H1 (cell line): ENCODE measurements around the gene LRRTM4. TPM values are rescaled to one million over a fixed set of nuclear protein-coding genes. Genes with fewer than 3 reads are reported as not detected.
"Not testable (repeated sequence)": the region's sequence is repeated elsewhere in the genome, so short reads cannot be mapped to it uniquely, and the experiment has no call there.

ENCODE experiments used
- CTCF ChIA-PET: fragments of 300-600 bp; sonication (Branson Sonifier 250); formaldehyde crosslinking; loops from one replicate; lab custom pipeline; 2021; ENCODE audit not compliant: partially characterized antibody; lab: Charles Lee
- POLR2A ChIA-PET: fragments of 300-600 bp; sonication (Branson Sonifier 250); formaldehyde crosslinking; loops from one replicate; lab custom pipeline; 2021; ENCODE audit warnings: inconsistent platforms; ENCODE audit not compliant: partially characterized antibody; lab: Charles Lee
- DNase-seq, 2 experiments: peaks; one replicate each; pipeline versions ENCODE4 v3.0.0 to v3.0.0-alpha.2; 2010 to 2022; ENCODE audit warnings: low spot score in 2 of 2, low read depth in 1 of 2, mixed read lengths in 1 of 2
- FAIRE-seq: peaks from 2 replicates; lab custom pipeline; 2011; peaks lifted over from hg19 to GRCh38; lab: Jason Lieb, UNC
- H2AFZ ChIP-seq: 2 replicates; pipeline ENCODE4 v1.8.1; 2012; ENCODE audit warnings: low read length, inconsistent platforms
- H2AK5ac ChIP-seq: 2 replicates; pipeline ENCODE4 v1.6.1; 2013; ENCODE audit warnings: low read depth, low read length
- H2BK120ac ChIP-seq: replicated peaks from 2 replicates; pipeline ENCODE3; 2013; ENCODE audit warnings: low read depth, low read length, inconsistent platforms
- H2BK12ac ChIP-seq: 2 replicates; pipeline ENCODE4 v1.6.1; 2013; ENCODE audit warnings: low read depth, low read length
- H2BK15ac ChIP-seq: 2 replicates; pipeline ENCODE4 v1.6.1; 2013; ENCODE audit warnings: low read length
- H2BK20ac ChIP-seq: 2 replicates; pipeline ENCODE4 v1.6.1; 2013; ENCODE audit warnings: low read length
- H2BK5ac ChIP-seq: 2 replicates; pipeline ENCODE4 v1.6.1; 2013; ENCODE audit warnings: low read depth, low read length
- H3K14ac ChIP-seq: 2 replicates; pipeline ENCODE4 v1.6.1; 2013; ENCODE audit warnings: inconsistent platforms; ENCODE audit not compliant: insufficient read length
- H3K18ac ChIP-seq: 2 replicates; pipeline ENCODE4 v1.6.1; 2013; ENCODE audit warnings: low read length; ENCODE audit errors: extremely low read depth
- H3K23ac ChIP-seq: 2 replicates; pipeline ENCODE4 v1.6.1; 2013; ENCODE audit warnings: inconsistent platforms; ENCODE audit not compliant: insufficient read length
- H3K23me2 ChIP-seq: 2 replicates; pipeline ENCODE4 v1.6.1; 2013; ENCODE audit warnings: low read depth, low read length
- H3K27ac ChIP-seq: 2 replicates; pipeline ENCODE4 v1.6.1; 2011; ENCODE audit warnings: low read depth, low read length, inconsistent platforms
- H3K27me3 ChIP-seq, 4 experiments: replicated peaks in 1 of 4; 1 replicate in 1 of 4; 2 replicates in 3 of 4; pipeline versions ENCODE4 v1.6.1 to v1.8.1; 2011 to 2013; ENCODE audit warnings: low read length in 3 of 4, mild to moderate bottlenecking in 3 of 4, inconsistent platforms in 2 of 4, mixed read lengths in 2 of 4, moderate library complexity in 1 of 4; ENCODE audit not compliant: control insufficient read depth in 3 of 4, insufficient read depth in 3 of 4; ENCODE audit errors: extremely low read depth in 1 of 4
- H3K36me3 ChIP-seq, 4 experiments: 2 replicates each; pipeline versions ENCODE4 v1.6.1 to v1.8.1; 2011 to 2013; ENCODE audit warnings: mild to moderate bottlenecking in 4 of 4, low read length in 3 of 4, moderate library complexity in 2 of 4, control low read depth in 1 of 4, inconsistent platforms in 1 of 4; ENCODE audit not compliant: insufficient read depth in 4 of 4, control insufficient read depth in 2 of 4
- H3K4ac ChIP-seq: replicated peaks from 2 replicates; pipeline ENCODE3; 2013; ENCODE audit warnings: low read length, low read depth, mixed read lengths, inconsistent platforms; ENCODE audit not compliant: insufficient read length
- H3K4me1 ChIP-seq, 4 experiments: replicated peaks in 1 of 4; 1 replicate in 1 of 4; 2 replicates in 3 of 4; pipeline versions ENCODE4 v1.6.1 to v1.8.1; 2011 to 2013; ENCODE audit warnings: low read length in 3 of 4, inconsistent platforms in 2 of 4, mixed read lengths in 1 of 4; ENCODE audit not compliant: insufficient read depth in 4 of 4, control insufficient read depth in 3 of 4
- H3K4me2 ChIP-seq, 2 experiments: 2 replicates each; pipeline versions ENCODE4 v1.6.1 to v1.8.1; 2011 to 2013; ENCODE audit warnings: low read depth in 2 of 2, low read length in 2 of 2, control low read depth in 1 of 2, inconsistent platforms in 1 of 2, mild to moderate bottlenecking in 1 of 2; ENCODE audit not compliant: insufficient read depth in 1 of 2
- H3K4me3 ChIP-seq, 4 experiments: fragments of 200-600, 300-600 bp in 1 of 4; sonication (generic), shearing (Covaris generic), sonication (Bioruptor Twin) in 1 of 4; 2 replicates each; pipeline versions ENCODE4 v1.5.1 to v1.8.1; 2011 to 2016; ENCODE audit warnings: low read length in 4 of 4, low read depth in 3 of 4, control low read depth in 2 of 4, inconsistent platforms in 2 of 4, mild to moderate bottlenecking in 2 of 4, mixed read lengths in 1 of 4, moderate library complexity in 1 of 4; ENCODE audit not compliant: insufficient read depth in 2 of 4; ENCODE audit errors: extremely low read depth in 1 of 4
- H3K56ac ChIP-seq: replicated peaks from 2 replicates; pipeline ENCODE3; 2013; ENCODE audit warnings: low read depth, mild to moderate bottlenecking, mixed read lengths, low read length, inconsistent platforms; ENCODE audit not compliant: insufficient read length
- H3K79me1 ChIP-seq: 2 replicates; pipeline ENCODE4 v1.6.1; 2013; ENCODE audit warnings: low read depth, low read length, control low read depth
- H3K79me2 ChIP-seq, 2 experiments: 2 replicates each; pipeline versions ENCODE4 v1.6.1 to v1.8.1; 2012 to 2013; ENCODE audit warnings: low read length in 2 of 2, mild to moderate bottlenecking in 2 of 2, inconsistent platforms in 1 of 2; ENCODE audit not compliant: insufficient read depth in 2 of 2, control insufficient read depth in 1 of 2
- H3K9ac ChIP-seq, 4 experiments: replicated peaks in 1 of 4; 1 replicate in 1 of 4; 2 replicates in 3 of 4; pipeline versions ENCODE4 v1.6.1 to v1.8.1; 2011 to 2013; ENCODE audit warnings: low read depth in 3 of 4, low read length in 3 of 4, control low read depth in 2 of 4, mild to moderate bottlenecking in 2 of 4, moderate library complexity in 2 of 4, inconsistent platforms in 1 of 4; ENCODE audit errors: extremely low read depth in 1 of 4
- H3K9me3 ChIP-seq, 2 experiments: 2 replicates each; pipeline versions ENCODE4 v1.6.1 to v1.8.1; 2012 to 2013; ENCODE audit warnings: mild to moderate bottlenecking in 2 of 2, moderate library complexity in 2 of 2, control low read depth in 1 of 2, inconsistent platforms in 1 of 2, low read depth in 1 of 2, low read length in 1 of 2, mixed read lengths in 1 of 2; ENCODE audit not compliant: insufficient read depth in 2 of 2
- H4K20me1 ChIP-seq, 2 experiments: replicated peaks in 1 of 2; 2 replicates each; pipeline versions ENCODE3 to v1.8.1; 2011 to 2013; ENCODE audit warnings: inconsistent platforms in 2 of 2, low read length in 2 of 2, mild to moderate bottlenecking in 1 of 2; ENCODE audit not compliant: insufficient read depth in 2 of 2, control insufficient read depth in 1 of 2
- H4K5ac ChIP-seq: 2 replicates; pipeline ENCODE4 v1.6.1; 2013; ENCODE audit warnings: low read length, low read depth, mixed read lengths, inconsistent platforms; ENCODE audit not compliant: insufficient read length
- H4K8ac ChIP-seq: 2 replicates; pipeline ENCODE4 v1.8.0; 2013; ENCODE audit warnings: mild to moderate bottlenecking, moderate library complexity, low read length, inconsistent platforms; ENCODE audit not compliant: insufficient read depth; ENCODE audit errors: extremely low read depth
- H4K91ac ChIP-seq: replicated peaks from 2 replicates; pipeline ENCODE3; 2013; ENCODE audit warnings: low read length, mixed read lengths, inconsistent platforms; ENCODE audit not compliant: insufficient read length
- WGBS, 2 experiments: shearing (Covaris generic) in 1 of 2; methylation state at CpG; one replicate each; pipeline versions ENCODE4 v1.1.6 to v1.1.7; 2013 to 2015; ENCODE audit warnings: low lambda C conversion rate in 2 of 2, mixed read lengths in 2 of 2, inconsistent platforms in 1 of 2, low coverage in 1 of 2, missing lambda C conversion rate in 1 of 2; ENCODE audit not compliant: insufficient replicate concordance in 2 of 2, insufficient coverage in 1 of 2, insufficient read length in 1 of 2; ENCODE audit errors: extremely low coverage in 1 of 2, missing lambda C conversion rate in 1 of 2; 5-methylcytosine and 5-hydroxymethylcytosine counted together
- polyA plus RNA-seq, 7 experiments: library from polyadenylated mRNA; depleted of rRNA in 3 of 7; stranded (reverse) in 5 of 7; unstranded in 2 of 7; fragments of >200 nt in 5 of 7; fragments of 200-250 nt in 2 of 7; gene quantifications; 1 replicate in 5 of 7; 2 replicates in 1 of 7; 4 replicates in 1 of 7; pipeline versions ENCODE4 v1.2.1 to v1.2.3, GENCODE V29; 2011 to 2013; ENCODE audit warnings: missing spikeins in 2 of 7, mixed read lengths in 2 of 7
- total RNA-seq: library from RNA; stranded (reverse); fragmentation: NEBNext Ultra II Directional; extraction: Animal tissue kit (Norgen Biotek cat#: 25700); gene quantifications from 2 replicates; pipeline ENCODE4 v1.2.1, GENCODE V29; 2021

Gene LRRTM4
- total and polyA plus RNA-seq, 2 of the 8 experiments (the other 6 are each of a cell fraction or from before 2014, with no cell fraction given) = 3.6 to 9.5 TPM

DNA sequence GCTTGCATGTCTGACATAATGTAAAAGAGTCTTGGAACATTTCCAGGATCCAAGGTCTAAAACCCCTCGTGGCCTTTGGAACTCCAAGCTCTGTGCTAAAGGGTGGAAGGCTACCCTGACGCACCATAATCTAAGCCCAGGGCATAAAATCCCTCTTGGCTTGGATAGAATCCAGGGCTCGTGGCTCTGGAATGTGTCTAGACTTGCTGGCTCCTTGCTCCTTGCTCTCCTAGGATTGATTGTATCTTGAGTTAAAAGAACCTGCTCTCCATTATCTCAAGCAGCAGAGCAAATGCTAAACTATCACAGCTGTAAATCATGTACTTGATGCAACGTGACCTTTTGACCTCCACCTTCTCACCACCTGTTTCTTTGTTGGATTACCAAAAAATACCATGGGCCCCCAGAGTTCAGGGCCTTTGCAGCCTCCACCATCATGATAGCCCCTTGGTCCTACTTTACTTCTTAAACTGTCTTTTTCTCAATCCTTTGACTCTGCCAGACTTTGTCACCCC lies 346.9 kb downstream of the LRRTM4 start:
- H3K56ac ChIP-seq, H3K9me3 ChIP-seq, H2BK5ac ChIP-seq, CTCF ChIA-PET, H3K27ac ChIP-seq, H2AK5ac ChIP-seq, H4K5ac ChIP-seq, H3K36me3 ChIP-seq, H3K4me2 ChIP-seq, H2BK12ac ChIP-seq, H3K4ac ChIP-seq, H2BK120ac ChIP-seq, H3K9ac ChIP-seq, H3K4me3 ChIP-seq, FAIRE-seq, H4K8ac ChIP-seq, H3K18ac ChIP-seq, H3K4me1 ChIP-seq, H3K79me1 ChIP-seq, H3K79me2 ChIP-seq, H3K23ac ChIP-seq, DNase-seq, H3K23me2 ChIP-seq, H2BK20ac ChIP-seq, H4K91ac ChIP-seq, H2AFZ ChIP-seq, H3K27me3 ChIP-seq, H2BK15ac ChIP-seq, POLR2A ChIA-PET, H4K20me1 ChIP-seq, H3K14ac ChIP-seq: not testable (repeated sequence)
- WGBS, 2 experiments = 93% methylated on average over 4 of the region's 4 CpGs; no CpG with 5 or more reads in 1 of the 2 experiments
